ENCODE data around the gene ZNF692. TPM values are rescaled to one million over a fixed set of nuclear protein-coding genes. Genes with fewer than 3 reads are reported as not detected.
"Not testable (repeated sequence)": the region's sequence is repeated elsewhere in the genome, so short reads cannot be mapped to it uniquely, and the experiment has no call there.

ZNF692 gene
- total RNA-seq, 4 donors from 2014 or later = 8.0 to 38.0 (median 13.9) TPM

GRCh38 chr1:248890549-248891498 lies 31.9 kb upstream of the ZNF692 start:
- Histone ChIP-seq H3K4me1 (no peaks in the 10 kb centered on the region), H3K9me3 (no peaks in the 10 kb centered on the region), H3K27me3 (no peaks in the 10 kb centered on the region), H3K36me3 (no peaks in the 10 kb centered on the region), H3K27ac (no peak overlapping the region), H3K4me3 (no peak overlapping the region)
- TF ChIP-seq CTCF (IDR thresholded peaks at IDR 0.05 in 4 of 5, conservative IDR thresholded peaks at IDR 0.05 in 1 of 5) = no peak
- TF ChIP-seq POLR2A (IDR thresholded peaks at IDR 0.05) = no peak
- DNase-seq (no peak), ATAC-seq (no peak)
- intact Hi-C loops (cut with DNase I; ENCODE audit: low total_unique reads) (no loop called here), in situ Hi-C loops (cut with MboI; ENCODE audit: low sequenced_read_pairs in 4 of 4) (no loop called here)

GRCh38 chr1:248889914-248890243 lies 31.0 kb upstream of the ZNF692 start:
- H3K27ac ChIP-seq; in situ Hi-C loops (cut with MboI; ENCODE audit: low sequenced_read_pairs in 4 of 4); ATAC-seq; intact Hi-C loops (cut with DNase I; ENCODE audit: low total_unique reads); DNase-seq; H3K27me3 ChIP-seq; H3K4me3 ChIP-seq; H3K4me1 ChIP-seq; H3K9me3 ChIP-seq; H3K36me3 ChIP-seq: not testable (repeated sequence)

GRCh38 chr1:248886237-248886895 lies 27.5 kb upstream of the ZNF692 start:
- Histone ChIP-seq H3K4me1 (no peaks in the 10 kb centered on the region), H3K9me3 (no peaks in the 10 kb centered on the region), H3K4me3 (no peak overlapping the region), H3K27me3 (no peaks in the 10 kb centered on the region), H3K36me3 (no peaks in the 10 kb centered on the region), H3K27ac (no peak overlapping the region)
- intact Hi-C loops (cut with DNase I; ENCODE audit: low total_unique reads) = no loop called here
- DNase-seq (no peak), ATAC-seq (no peak)
- in situ Hi-C loops (cut with MboI; ENCODE audit: low sequenced_read_pairs in 4 of 4) = no loop called here
- TF ChIP-seq CTCF (IDR thresholded peaks at IDR 0.05 in 4 of 5, conservative IDR thresholded peaks at IDR 0.05 in 1 of 5) (no peak), POLR2A (IDR thresholded peaks at IDR 0.05) (no peak)

- Histone ChIP-seq H3K4me1 (no peaks in the 10 kb centered on the region), H3K27ac (no peak overlapping the region), H3K4me3 (no peak overlapping the region), H3K36me3 (no peaks in the 10 kb centered on the region), H3K27me3 (no peaks in the 10 kb centered on the region), H3K9me3 (no peaks in the 10 kb centered on the region)
- intact Hi-C loops (cut with DNase I; ENCODE audit: low total_unique reads) = no loop called here
- ATAC-seq (no peak), DNase-seq (no peak)
- in situ Hi-C loops (cut with MboI; ENCODE audit: low sequenced_read_pairs in 4 of 4) = no loop called here
- TF ChIP-seq POLR2A (IDR thresholded peaks at IDR 0.05) = no peak
Observed at GRCh38 chr1:248885646-248886045, 26.8 kb upstream of the ZNF692 start.

GRCh38 chr1:248884632-248885295 lies 25.9 kb upstream of the ZNF692 start:
- H3K27me3 ChIP-seq = no peaks in the 10 kb centered on the region
- H3K27ac ChIP-seq = no peak overlapping the region
- H3K9me3 ChIP-seq = no peaks in the 10 kb centered on the region
- no peaks in the 10 kb centered on the region for H3K4me1 ChIP-seq
- in situ Hi-C loops (cut with MboI; ENCODE audit: low sequenced_read_pairs in 4 of 4) (no loop called here), intact Hi-C loops (cut with DNase I; ENCODE audit: low total_unique reads) (no loop called here)
- ATAC-seq (no peak), DNase-seq (no peak)
- no peak overlapping the region for H3K4me3 ChIP-seq
- TF ChIP-seq CTCF (IDR thresholded peaks at IDR 0.05 in 4 of 5, conservative IDR thresholded peaks at IDR 0.05 in 1 of 5) (no peak), POLR2A (IDR thresholded peaks at IDR 0.05) (no peak)
- no peaks in the 10 kb centered on the region for H3K36me3 ChIP-seq

GRCh38 chr1:248882427-248882826 lies 23.5 kb upstream of the ZNF692 start:
- in situ Hi-C loops (cut with MboI; ENCODE audit: low sequenced_read_pairs in 4 of 4); H3K27me3 ChIP-seq; H3K4me1 ChIP-seq; intact Hi-C loops (cut with DNase I; ENCODE audit: low total_unique reads); H3K9me3 ChIP-seq; H3K36me3 ChIP-seq; ATAC-seq; DNase-seq; H3K4me3 ChIP-seq; H3K27ac ChIP-seq: not testable (repeated sequence)

All from gastrocnemius medialis (tissue), 4 donors.